ENCODE results near the gene GRID1. TPM values are rescaled to one million over a fixed set of nuclear protein-coding genes. Genes with fewer than 3 reads are reported as not detected.

GRID1 gene
- total RNA-seq, 1 donor from 2014 or later: under 0.01 TPM

GRCh38 chr10:85624511-85624910 is 742.1 kb downstream of the GRID1 start:
- no peak for DNase-seq (ENCODE audit: low read depth in 2 of 2)

DNA sequence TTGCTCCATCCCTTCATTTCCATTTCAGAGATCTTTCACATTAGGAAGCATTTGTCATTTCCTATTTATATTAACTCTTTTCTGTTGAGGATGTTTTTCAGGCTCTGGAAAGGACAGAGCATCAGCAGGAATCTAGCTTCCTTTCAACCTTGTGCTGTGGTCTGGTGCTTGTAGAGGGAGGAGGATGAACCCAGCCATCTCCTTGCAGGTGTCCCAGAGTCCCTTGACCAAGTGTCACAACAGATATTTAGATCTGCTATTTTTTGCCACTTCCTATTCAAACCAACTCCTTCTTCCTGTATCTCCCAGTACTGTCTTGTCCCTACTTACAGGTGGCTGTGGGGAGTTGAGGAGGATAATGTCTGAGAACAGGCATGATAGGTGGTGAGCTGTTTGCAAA is 742.8 kb downstream of the GRID1 start:
- no peak for DNase-seq (ENCODE audit: low read depth in 2 of 2)

DNA sequence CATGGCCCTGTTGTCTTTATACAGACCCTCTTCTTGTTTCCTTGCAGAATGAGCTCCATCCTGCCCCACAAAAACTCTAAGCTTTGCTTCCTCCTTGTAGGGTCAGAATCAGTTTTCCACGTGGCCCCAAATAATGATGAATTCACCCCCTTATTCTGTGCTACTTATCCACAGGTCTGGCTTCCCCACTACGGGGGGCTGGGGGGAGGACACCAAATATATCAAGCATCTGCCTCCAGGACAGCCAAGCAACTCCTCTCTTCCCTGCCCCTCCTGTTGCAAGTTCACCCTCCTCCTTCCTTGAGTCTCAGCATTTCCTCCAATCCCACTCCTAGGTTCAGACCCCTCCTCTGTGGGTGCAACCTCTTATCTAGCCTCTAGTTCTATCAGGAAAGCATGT is 743.3 kb downstream of the GRID1 start:
- DNase-seq (ENCODE audit: low read depth in 2 of 2): no peak

- no peak for DNase-seq (ENCODE audit: low read depth in 2 of 2)
Observed at GRCh38 chr10:85622425-85622824, 744.2 kb downstream of the GRID1 start.

- no peak for DNase-seq (ENCODE audit: low read depth in 2 of 2)
Observed at GRCh38 chr10:85621562-85621961, 745.0 kb downstream of the GRID1 start.

DNA sequence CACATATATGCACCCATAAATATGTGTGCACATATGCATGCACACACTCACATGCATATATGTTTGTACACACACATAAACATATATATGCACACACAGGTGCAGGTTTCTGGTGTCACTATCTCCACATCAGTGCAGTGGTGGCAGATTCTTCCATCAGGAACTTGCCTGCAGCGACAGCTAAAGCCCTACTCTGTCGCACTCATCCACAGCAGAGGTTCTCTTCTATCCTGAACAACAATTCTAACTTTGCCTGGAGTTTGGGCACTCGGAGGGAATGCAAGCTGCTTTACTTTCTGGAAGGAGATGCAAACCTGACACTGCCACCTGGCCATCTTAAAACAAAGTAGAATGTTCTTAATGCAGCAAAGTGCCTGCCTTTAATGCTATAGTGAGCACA is 745.8 kb downstream of the GRID1 start:
- no peak for DNase-seq (ENCODE audit: low read depth in 2 of 2)

DNA sequence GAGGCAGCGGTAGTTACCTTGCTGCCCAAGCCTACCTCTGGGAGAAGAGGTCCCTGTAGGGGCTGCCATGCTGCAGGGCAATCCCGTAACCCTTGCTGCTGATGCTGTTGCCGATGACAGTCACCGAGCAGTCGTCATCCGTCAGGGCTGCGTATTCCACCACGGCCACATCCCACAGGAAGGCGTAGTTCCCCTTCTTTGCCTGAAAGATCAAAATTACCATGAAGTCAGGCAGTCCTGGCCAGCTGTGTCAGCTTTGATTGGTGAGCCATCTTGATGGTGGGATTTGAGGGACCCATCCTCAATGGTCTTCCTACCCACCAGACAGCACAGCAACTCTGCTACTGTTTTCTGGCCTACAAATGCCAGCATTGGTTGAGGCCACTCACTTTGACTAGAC is 746.8 kb downstream of the GRID1 start:
- no peak for DNase-seq (ENCODE audit: low read depth in 2 of 2)

- no peak for DNase-seq (ENCODE audit: low read depth in 2 of 2)
Observed at GRCh38 chr10:85618841-85619240, 747.8 kb downstream of the GRID1 start.

DNA sequence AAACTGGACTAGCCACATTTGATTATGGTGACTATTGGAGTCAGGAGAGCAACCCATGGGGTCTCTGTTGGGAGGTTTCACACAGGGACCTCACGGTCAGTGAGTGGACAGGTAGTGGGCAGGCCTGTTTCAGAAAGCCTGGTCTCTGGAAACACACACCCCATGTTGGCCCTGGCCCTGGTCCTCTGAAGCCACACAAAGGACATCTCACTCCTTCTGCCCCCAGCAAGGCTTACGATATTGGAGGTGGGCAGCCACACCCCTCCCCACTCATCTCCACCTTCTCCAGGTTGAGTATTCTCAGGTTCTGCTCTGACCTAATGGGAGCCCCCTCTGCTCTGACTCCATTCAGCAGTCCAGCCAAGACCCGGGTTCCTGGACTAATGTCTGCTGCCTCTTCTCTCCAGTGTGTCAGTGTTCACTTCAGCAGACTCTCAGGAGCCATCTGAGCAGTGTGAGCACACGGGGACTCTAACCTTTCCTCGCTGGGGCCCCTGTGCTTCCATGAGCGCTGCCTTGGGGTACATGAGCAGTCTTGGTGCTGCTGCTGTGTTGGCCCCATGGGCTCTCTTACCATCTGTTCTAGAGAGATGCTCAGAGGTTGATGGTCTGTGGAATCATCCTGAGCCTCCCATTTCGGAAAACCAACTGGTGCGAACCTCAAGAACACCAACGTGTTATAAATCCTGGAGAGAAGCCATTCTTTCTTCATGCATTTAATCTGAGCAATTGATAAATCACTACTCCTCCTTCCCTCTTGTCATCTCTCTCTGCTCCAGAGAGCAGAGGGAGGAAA is 748.6 kb downstream of the GRID1 start:
- DNase-seq (ENCODE audit: low read depth in 2 of 2): no peak

DNA sequence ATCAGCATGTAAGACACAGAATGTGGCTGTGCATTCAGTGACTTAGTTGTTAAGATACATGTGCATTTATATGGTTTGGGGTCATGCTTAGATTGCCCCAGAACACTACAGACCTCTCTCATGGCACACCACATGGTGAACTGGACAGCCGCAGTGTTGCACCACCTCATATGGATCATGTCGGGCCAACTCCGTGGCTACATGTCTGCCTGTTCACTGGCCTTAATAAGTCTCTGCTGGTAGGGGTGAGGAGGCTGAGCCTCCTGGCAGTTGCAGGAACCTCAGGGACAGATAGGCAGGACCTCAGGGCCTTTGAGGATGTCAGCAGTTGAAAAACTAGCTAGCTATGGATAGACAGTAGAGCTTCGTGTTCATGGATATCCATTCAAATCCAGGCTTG is 751.0 kb downstream of the GRID1 start:
- DNase-seq (ENCODE audit: low read depth in 2 of 2): no peak

DNA sequence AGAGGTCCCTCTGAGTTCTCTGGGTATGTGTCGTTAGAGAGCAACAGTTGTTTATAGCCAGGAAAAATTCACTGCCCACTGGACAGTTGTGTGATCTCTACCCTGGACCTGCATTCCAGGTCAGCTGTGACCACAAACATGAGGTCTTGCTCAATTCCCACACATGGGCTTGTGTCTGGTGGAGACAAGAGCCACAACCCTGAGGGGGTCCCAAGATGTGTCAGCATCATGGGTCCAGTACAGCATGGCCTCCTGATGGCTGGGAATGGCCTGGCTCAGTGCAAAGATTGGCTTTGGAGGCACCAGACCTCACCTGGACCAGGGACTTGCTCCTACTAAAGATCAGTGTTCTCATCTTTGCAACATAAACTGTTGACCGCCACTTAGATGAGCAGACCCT is 751.6 kb downstream of the GRID1 start:
- DNase-seq (ENCODE audit: low read depth in 2 of 2): no peak

- no peak for DNase-seq (ENCODE audit: low read depth in 2 of 2)
Observed at GRCh38 chr10:85614566-85614965, 752.0 kb downstream of the GRID1 start.

GRCh38 chr10:85613391-85613790 is 753.2 kb downstream of the GRID1 start:
- no peak for DNase-seq (ENCODE audit: low read depth in 2 of 2)

DNA sequence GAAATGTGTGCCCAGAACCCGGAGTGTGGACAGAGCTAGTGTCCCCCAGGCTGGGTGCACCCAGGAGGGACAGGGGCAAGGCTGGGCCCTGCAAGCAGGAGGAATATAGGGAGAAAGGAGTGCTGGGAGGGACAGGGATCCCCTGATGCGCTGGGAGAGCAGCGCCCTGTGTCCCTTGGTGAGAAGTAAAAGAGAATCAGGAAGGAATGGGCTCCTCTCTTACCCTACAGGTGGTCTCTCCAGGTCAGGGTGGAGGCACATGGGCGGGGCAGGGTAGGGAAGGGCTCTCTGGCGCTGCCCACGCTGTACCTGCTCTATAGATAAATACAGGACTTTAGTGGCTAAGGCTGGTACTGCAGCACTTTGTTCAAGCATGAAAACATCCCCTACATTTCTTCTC is 753.8 kb downstream of the GRID1 start:
- no peak for DNase-seq (ENCODE audit: low read depth in 2 of 2)

- no peak for DNase-seq (ENCODE audit: low read depth in 2 of 2)
Observed at GRCh38 chr10:85612378-85612775, 754.2 kb downstream of the GRID1 start.

DNA sequence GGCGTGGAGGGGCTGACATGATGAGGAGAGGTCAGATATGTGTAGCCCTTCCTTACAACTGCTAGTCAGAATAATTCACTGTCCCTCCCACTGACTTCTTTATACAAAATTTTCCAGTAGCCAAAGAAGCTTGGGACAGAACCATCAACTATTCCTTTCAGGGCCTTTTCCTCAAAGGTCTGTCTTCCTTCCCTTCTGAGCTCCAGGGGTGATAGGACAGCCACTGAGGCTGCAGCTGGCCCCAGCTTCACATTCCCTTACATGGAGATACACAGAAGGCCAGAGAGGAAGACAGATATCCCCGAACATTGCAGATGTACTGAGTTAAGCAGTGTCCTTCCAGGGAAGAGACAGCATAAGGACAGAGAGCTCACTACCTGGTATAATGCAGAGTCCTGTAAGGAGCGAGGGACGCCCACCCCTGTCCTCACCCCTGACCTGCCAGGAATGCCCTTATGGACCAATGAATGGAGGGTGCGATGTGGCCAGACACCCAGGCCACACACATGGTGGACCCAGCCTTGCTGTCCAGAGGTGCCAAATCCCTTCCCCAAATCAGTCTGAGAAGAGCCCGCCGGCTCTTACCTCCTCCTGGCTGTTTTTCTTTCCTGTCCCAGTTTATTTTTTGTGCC is 754.7 kb downstream of the GRID1 start:
- DNase-seq (ENCODE audit: low read depth in 2 of 2): no peak

DNA sequence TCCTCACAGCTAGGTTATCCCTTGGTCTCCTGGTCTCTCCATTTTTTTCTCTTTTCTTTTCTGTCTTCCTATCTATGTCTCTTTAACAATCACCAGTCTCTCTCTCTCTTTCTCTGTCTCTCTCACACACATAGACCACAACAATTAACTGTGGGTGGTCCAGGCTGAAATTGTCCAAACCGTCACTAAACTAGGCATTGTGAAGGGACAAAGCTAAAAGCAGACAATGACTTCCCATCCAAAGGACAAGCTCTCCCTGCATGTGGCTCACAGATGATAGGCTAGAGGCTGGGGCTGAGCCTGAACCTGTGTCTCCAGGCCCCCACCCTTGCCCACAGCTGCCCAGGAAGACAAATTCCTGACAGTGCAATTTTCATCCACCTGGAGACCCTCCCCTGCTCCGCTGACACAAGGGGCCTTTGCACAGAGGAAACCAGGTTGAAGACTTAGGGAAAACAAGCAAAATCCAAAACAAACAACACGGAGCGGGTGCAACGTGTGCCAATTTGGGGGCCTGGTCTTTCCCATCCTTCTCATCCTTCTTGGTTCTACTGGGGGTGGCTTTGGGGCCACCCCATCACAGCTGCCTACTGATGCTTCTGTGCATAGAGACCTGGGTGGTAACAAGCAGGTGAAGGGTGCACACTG is 755.4 kb downstream of the GRID1 start:
- DNase-seq (ENCODE audit: low read depth in 2 of 2): no peak

GRCh38 chr10:85610381-85611092 is 756.1 kb downstream of the GRID1 start:
- no peak for DNase-seq (ENCODE audit: low read depth in 2 of 2)

DNA sequence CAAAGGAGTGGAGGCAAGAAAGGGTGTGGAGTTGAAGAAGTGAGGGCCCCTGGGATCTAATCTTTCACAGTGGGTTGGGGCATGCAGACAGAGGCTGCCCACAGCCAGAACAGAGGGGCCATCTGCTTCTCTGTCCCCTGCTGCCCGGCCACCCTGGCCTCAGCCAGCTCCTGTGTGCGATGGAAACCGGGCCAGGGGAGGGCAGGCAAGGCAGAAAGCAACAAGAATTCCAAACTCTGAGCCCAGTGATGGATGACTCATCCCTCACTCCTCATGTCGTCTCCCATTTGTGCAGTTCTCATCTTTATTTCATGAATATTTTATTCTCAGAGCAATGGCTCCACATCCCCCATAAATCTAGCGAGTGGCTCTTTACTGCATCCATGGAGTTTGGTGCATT is 757.1 kb downstream of the GRID1 start:
- DNase-seq (ENCODE audit: low read depth in 2 of 2): no peak

DNA sequence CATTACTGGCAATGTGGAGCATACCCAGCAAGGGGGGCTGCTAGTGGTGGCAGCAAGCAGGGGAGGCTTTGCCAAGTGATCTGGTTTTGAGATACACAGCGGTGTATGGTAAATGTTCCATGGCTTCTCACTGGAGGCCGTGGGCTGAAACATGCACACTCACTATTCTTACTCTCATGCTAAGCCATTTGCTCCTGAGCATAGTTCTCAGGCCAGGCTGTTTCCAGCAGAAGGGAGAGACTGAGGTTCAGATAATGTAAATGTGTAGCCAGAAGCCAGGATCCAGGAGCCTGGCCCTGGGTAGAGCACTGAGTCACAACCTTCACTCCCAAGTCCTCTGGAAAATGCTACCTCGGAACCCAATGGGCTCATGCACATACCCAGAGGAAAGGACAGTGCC is 757.9 kb downstream of the GRID1 start:
- DNase-seq (ENCODE audit: low read depth in 2 of 2): no peak

- no peak for DNase-seq (ENCODE audit: low read depth in 2 of 2)
Observed at GRCh38 chr10:85607043-85607695, 759.4 kb downstream of the GRID1 start.

DNA sequence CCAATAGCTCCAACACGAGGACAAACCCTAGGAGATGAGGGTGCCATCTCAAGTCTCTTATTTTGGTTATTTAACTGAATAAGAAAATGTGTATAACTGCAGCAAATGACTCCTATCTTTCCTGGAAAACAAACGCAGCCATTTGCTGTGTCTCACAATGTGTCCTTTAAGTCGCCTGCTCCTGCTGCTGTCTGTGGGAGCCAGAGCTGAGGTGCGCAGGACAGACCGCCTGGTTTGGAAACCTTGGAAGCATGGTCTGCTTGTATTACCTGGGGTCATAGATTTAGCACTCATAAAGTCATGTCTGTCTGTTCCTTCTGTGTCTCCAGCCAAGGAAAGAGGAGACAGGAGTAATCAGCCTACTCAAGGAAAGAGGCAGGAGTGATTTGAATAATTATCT is 760.2 kb downstream of the GRID1 start:
- DNase-seq (ENCODE audit: low read depth in 2 of 2): no peak

All from dermis microvascular lymphatic vessel endothelial cell (primary cell).